NB4 (cell line): Measurements from ENCODE around the gene CLRN3.

ENCODE experiments used
- CTCF ChIP-seq: IDR thresholded peaks from one replicate; pipeline ENCODE4 v1.5.1; 2012; ENCODE audit warnings: low read depth, low read length
- MAX ChIP-seq: IDR thresholded peaks from 2 replicates; pipeline ENCODE4 v1.6.1; 2011; ENCODE audit warnings: low read depth, low read length

- no peak for TF ChIP-seq CTCF
- no peak for TF ChIP-seq MAX
Observed at GRCh38 chr10:127916826-127917225, 24.1 kb upstream of the CLRN3 start.
